Gastrocnemius medialis (tissue), 4 donors: Measurements from ENCODE around the gene RNF31. TPM values are rescaled to one million over a fixed set of nuclear protein-coding genes. Genes with fewer than 3 reads are reported as not detected.
A peak's percentile ranks its signal among the peaks of the same experiment; 100 is the strongest.
"Not testable (repeated sequence)": the region's sequence is repeated elsewhere in the genome, so short reads cannot be mapped to it uniquely, and the experiment has no call there.

Experiments used
- ATAC-seq, 2 donors: fragments of 150-250 bp; one replicate each; pipeline ENCODE4 v1.9.1; 2016
- DNase-seq, 2 donors: peaks; one replicate each; pipeline ENCODE4 v3.0.0-alpha.2; 2019
- H3K27ac ChIP-seq, 4 donors: fragments of 200-600 bp; sonication (generic); 1 replicate in 1 of 4; 2 replicates in 3 of 4; pipeline ENCODE4 v1.5.1; 2016 to 2018; ENCODE audit warnings: mild to moderate bottlenecking in 2 of 4, moderate library complexity in 1 of 4
- H3K27me3 ChIP-seq, 3 donors: fragments of 200-600 bp; sonication (generic) in 2 of 3; 1 replicate in 1 of 3; 2 replicates in 2 of 3; pipeline versions ENCODE4 v1.5.1 to v1.6.0; 2016 to 2019; ENCODE audit warnings: mild to moderate bottlenecking in 1 of 3, moderate library complexity in 1 of 3
- H3K36me3 ChIP-seq, 2 donors: fragments of 200-600 bp; sonication (generic) in 1 of 2; one replicate each; pipeline ENCODE4 v1.5.1; 2017 to 2018
- H3K4me1 ChIP-seq, 2 donors: fragments of 200-600 bp; sonication (generic) in 1 of 2; one replicate each; pipeline ENCODE4 v1.5.1; 2016 to 2017; ENCODE audit warnings: mild to moderate bottlenecking in 2 of 2
- H3K4me3 ChIP-seq, 4 donors: fragments of 200-600 bp; sonication (generic) in 3 of 4; 1 replicate in 1 of 4; 2 replicates in 3 of 4; pipeline ENCODE4 v1.5.1; 2016 to 2019; ENCODE audit warnings: mild to moderate bottlenecking in 2 of 4
- H3K9me3 ChIP-seq, 3 donors: fragments of 200-600 bp; sonication (generic) in 2 of 3; 1 replicate in 1 of 3; 2 replicates in 2 of 3; pipeline ENCODE4 v1.5.1; 2016 to 2019
- POLR2A ChIP-seq, 2 donors: fragments of 450-650 bp; IDR thresholded peaks; one replicate each; pipeline ENCODE4 v1.6.1; 2017; ENCODE audit warnings: antibody characterized with exemption in 2 of 2, mild to moderate bottlenecking in 2 of 2, moderate library complexity in 2 of 2
- in situ Hi-C, 4 donors: fragments of 200-750 bp; cut with MboI; loops; one replicate each; pipeline versions ENCODE4 v1.15.0 to v1.8.0; 2017; ENCODE audit warnings: low sequenced_read_pairs in 4 of 4
- intact Hi-C: fragments of 100-400 bp; cut with DNase I; formaldehyde crosslinking; loops from one replicate; pipeline ENCODE4 v1.15.1; 2023; ENCODE audit warnings: low total_unique reads
- total RNA-seq, 4 donors: library from RNA; depleted of rRNA; stranded (reverse); fragments of >200 nt; gene quantifications; one replicate each; pipeline versions ENCODE4 v1.1.0 to v1.2.3, GENCODE V29; 2016
- TF ChIP-seq, protein P1 (sequence below), 5 experiments: fragments of 450-650 bp in 3 of 5; fragments of 200-600 bp in 2 of 5; sonication (generic) in 2 of 5; IDR thresholded peaks in 4 of 5; conservative IDR thresholded peaks in 1 of 5; 1 replicate in 4 of 5; 2 replicates in 1 of 5; pipeline ENCODE4 v1.5.1; 2016 to 2019; ENCODE audit warnings: antibody characterized with exemption in 5 of 5, mild to moderate bottlenecking in 3 of 5, moderate library complexity in 3 of 5

RNF31 gene
- total RNA-seq, 4 donors from 2014 or later: 63.3 to 140 (median 82.4) TPM

DNA sequence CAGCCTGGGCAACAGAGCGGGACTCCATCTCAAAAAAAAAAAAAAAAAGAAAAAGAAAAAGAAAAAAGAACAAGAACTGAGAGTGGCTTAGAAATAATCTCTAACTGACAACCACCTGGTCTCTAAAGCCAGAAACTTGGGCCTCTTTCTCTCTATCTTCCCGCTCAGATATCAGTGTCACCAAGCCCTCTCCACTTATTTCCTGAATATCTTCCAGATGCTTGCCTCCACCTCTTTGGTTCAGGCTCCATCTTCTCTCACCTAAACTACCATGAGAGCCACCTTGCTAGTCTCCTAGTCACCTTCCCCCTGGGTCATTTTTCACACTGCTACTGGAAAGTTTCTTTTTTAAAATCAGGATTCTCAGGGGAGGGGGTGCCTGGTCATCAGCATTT, 49.8 kb downstream of the RNF31 start:
- no peak for DNase-seq
- no peaks in the 10 kb centered on the region for H3K27me3 ChIP-seq
- H3K4me1 ChIP-seq: peaks cover 21% of the 10 kb centered on the region in 2 donors
- intact Hi-C loops (no loop called here), in situ Hi-C loops (no loop called here)
- peak overlapping the region in 1 of 4 donors; percentile 93 for H3K4me3 ChIP-seq
- no peak for ATAC-seq
- H3K9me3 ChIP-seq: no peaks in the 10 kb centered on the region
- TF ChIP-seq, protein P1, sequence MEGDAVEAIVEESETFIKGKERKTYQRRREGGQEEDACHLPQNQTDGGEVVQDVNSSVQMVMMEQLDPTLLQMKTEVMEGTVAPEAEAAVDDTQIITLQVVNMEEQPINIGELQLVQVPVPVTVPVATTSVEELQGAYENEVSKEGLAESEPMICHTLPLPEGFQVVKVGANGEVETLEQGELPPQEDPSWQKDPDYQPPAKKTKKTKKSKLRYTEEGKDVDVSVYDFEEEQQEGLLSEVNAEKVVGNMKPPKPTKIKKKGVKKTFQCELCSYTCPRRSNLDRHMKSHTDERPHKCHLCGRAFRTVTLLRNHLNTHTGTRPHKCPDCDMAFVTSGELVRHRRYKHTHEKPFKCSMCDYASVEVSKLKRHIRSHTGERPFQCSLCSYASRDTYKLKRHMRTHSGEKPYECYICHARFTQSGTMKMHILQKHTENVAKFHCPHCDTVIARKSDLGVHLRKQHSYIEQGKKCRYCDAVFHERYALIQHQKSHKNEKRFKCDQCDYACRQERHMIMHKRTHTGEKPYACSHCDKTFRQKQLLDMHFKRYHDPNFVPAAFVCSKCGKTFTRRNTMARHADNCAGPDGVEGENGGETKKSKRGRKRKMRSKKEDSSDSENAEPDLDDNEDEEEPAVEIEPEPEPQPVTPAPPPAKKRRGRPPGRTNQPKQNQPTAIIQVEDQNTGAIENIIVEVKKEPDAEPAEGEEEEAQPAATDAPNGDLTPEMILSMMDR (IDR thresholded peaks at IDR 0.05 in 4 of 5, conservative IDR thresholded peaks at IDR 0.05 in 1 of 5): no peak
- peaks cover 0 to 17% of the 10 kb centered on the region in 2 donors for H3K36me3 ChIP-seq
- peak overlapping the region in 1 of 4 donors; percentile 96 for H3K27ac ChIP-seq

DNA sequence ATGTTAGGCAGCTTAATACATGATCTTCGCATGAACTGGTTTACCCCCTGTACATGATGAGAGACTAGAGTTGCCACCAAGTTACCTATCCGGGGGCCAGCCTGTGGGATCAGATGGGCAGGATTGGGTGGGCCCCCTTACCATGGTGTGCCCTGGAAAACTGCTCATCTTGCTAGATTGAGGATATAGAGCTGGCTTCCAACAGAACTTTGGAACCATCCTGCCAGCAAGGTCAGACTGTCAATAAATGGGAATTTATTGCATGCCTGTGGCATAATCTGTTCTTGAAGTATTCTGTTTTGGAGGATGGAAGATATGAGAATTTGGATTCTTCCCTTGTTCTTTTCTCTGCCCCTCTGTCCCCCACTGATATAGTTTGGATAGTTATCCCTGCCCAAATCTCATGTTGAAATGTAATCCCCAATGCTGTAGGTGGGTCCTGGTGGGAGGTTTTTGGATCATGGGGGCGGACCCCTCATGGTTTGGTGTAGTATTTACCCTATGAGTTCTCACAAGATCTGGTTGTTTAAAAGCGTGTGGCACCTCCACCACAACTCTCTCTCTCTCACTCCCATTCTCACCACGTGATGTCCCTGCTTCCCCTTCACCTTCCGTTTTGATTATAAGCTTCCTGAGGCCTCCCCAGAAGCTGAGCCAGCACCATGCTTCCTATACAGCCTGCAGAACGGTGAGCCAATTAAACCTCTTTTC, 51.7 kb downstream of the RNF31 start:
- DNase-seq: no peak
- H3K27ac ChIP-seq: no peak overlapping the region
- peaks cover 21% of the 10 kb centered on the region in 2 donors for H3K4me1 ChIP-seq
- no peaks in the 10 kb centered on the region for H3K9me3 ChIP-seq
- peaks cover 0 to 4% of the 10 kb centered on the region in 2 donors for H3K36me3 ChIP-seq
- intact Hi-C loops: no loop called here
- H3K27me3 ChIP-seq: no peaks in the 10 kb centered on the region
- no peak for TF ChIP-seq POLR2A (IDR thresholded peaks at IDR 0.05)
- TF ChIP-seq, protein P1 (IDR thresholded peaks at IDR 0.05 in 4 of 5, conservative IDR thresholded peaks at IDR 0.05 in 1 of 5): no peak
- no peak overlapping the region for H3K4me3 ChIP-seq
- ATAC-seq: no peak
- in situ Hi-C loops: no loop called here

GRCh38 chr14:24202538-24202937, 55.2 kb downstream of the RNF31 start:
- intact Hi-C loops, H3K4me1 ChIP-seq, ATAC-seq, H3K9me3 ChIP-seq, H3K4me3 ChIP-seq, in situ Hi-C loops, DNase-seq, H3K27ac ChIP-seq, H3K27me3 ChIP-seq: not testable (repeated sequence)
- H3K36me3 ChIP-seq: peaks cover 0 to 19% of the 10 kb centered on the region in 2 donors

GRCh38 chr14:24203249-24203886, 56.1 kb downstream of the RNF31 start:
- in situ Hi-C loops, DNase-seq, H3K4me3 ChIP-seq, H3K27ac ChIP-seq, H3K9me3 ChIP-seq, H3K4me1 ChIP-seq, intact Hi-C loops, H3K27me3 ChIP-seq, ATAC-seq: not testable (repeated sequence)
- H3K36me3 ChIP-seq: peaks cover under 1 to 27% of the 10 kb centered on the region in 2 donors

- no peak overlapping the region for H3K4me3 ChIP-seq
- TF ChIP-seq, protein P1 (IDR thresholded peaks at IDR 0.05 in 4 of 5, conservative IDR thresholded peaks at IDR 0.05 in 1 of 5): no peak
- no peak for TF ChIP-seq POLR2A (IDR thresholded peaks at IDR 0.05)
- in situ Hi-C loops: no loop called here
- H3K9me3 ChIP-seq: no peaks in the 10 kb centered on the region
- DNase-seq (no peak), ATAC-seq (no peak)
- no peaks in the 10 kb centered on the region for H3K27me3 ChIP-seq
- H3K36me3 ChIP-seq: peaks cover 5 to 35% of the 10 kb centered on the region in 2 donors
- no peaks in the 10 kb centered on the region for H3K4me1 ChIP-seq
- H3K27ac ChIP-seq: no peak overlapping the region
- intact Hi-C loops: no loop called here
Measured at GRCh38 chr14:24204163-24205146, 57.2 kb downstream of the RNF31 start.
